HEK293T (cell line): Measurements from ENCODE around the gene ATP5ME.

Experiments used
- BHLHE40 ChIP-seq: fragments of 450-650 bp; IDR thresholded peaks from 2 replicates; pipeline ENCODE4 v1.6.1; 2016; ENCODE audit warnings: mild to moderate bottlenecking, moderate library complexity, borderline replicate concordance
- ELF4 ChIP-seq: fragments of 450-650 bp; IDR thresholded peaks from 2 replicates; pipeline ENCODE4 v1.6.1; 2017; ENCODE audit warnings: antibody characterized with exemption
- FOXA1 ChIP-seq: fragments of 450-650 bp; IDR thresholded peaks from 2 replicates; pipeline ENCODE4 v1.6.1; 2016; ENCODE audit warnings: mild to moderate bottlenecking
- FOXM1 ChIP-seq: fragments of 450-650 bp; IDR thresholded peaks from 2 replicates; pipeline ENCODE4 v1.6.1; 2017; ENCODE audit warnings: mild to moderate bottlenecking, borderline replicate concordance
- HDGF ChIP-seq: fragments of 450-650 bp; IDR thresholded peaks from 2 replicates; pipeline ENCODE4 v1.6.1; 2017; ENCODE audit warnings: antibody characterized with exemption, borderline replicate concordance
- LEF1 ChIP-seq: fragments of 450-650 bp; IDR thresholded peaks from 2 replicates; pipeline ENCODE4 v1.6.1; 2017; ENCODE audit warnings: mild to moderate bottlenecking, borderline replicate concordance
- SP1 ChIP-seq: fragments of 450-650 bp; IDR thresholded peaks from 2 replicates; pipeline ENCODE4 v1.6.1; 2017
- SUZ12 ChIP-seq: fragments of 450-650 bp; IDR thresholded peaks from 2 replicates; pipeline ENCODE4 v1.6.1; 2016; ENCODE audit warnings: mild to moderate bottlenecking
- TARDBP ChIP-seq: fragments of 450-650 bp; IDR thresholded peaks from 2 replicates; pipeline ENCODE4 v1.6.1; 2016
- ZNF384 ChIP-seq: fragments of 450-650 bp; IDR thresholded peaks from 2 replicates; pipeline ENCODE4 v1.6.1; 2016
- TF ChIP-seq, protein P1 (sequence below): fragments of 450-650 bp; IDR thresholded peaks from 2 replicates; pipeline ENCODE4 v1.6.1; 2016

DNA sequence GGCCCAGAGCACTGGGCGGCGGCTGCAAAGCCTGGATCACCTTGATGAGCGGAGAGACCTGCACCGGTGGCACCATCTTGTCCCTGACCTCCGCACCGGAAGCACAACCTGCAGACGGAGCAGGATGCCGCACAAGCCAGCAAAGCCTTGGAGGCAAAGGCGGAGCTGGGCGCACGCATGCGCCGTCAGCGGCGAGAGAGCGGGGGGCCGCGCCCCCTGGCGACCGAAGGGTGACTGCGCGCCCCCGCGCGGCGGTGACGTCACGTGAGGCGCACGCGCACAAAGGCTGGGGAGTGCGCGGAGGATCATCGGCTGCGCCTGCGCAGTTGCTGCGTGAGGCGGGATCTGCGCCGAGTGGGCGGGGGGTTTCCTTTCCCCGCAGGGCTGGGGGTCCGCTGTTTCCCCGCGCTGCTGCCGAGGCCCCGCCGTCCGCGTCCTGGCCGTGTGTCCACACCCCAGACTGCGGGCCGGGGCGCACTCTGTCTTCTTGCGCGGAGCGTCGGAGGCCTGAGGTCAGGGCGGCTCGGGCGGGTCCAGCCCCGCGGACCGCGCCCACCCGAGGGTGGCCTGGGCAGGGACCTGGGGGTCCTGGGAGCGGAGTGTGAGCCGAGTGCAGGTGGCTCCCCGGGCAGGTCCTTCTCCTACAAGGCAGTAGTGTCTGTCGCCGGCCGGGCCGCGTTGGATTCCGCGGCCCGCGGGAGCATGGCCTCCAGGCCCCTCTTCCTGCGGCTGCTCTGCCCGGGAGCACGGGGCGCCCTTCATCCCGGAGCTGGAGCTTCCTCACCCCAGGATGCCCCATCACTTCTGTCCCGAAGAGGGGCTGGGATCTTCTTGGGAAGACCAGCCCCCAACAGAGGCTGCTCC is at the start of gene ATP5ME, which contains the start of gene MYL5:
- TF ChIP-seq ELF4 (no peak), BHLHE40 (no peak), ZNF384 (no peak), FOXM1 (no peak), SP1 (no peak), HDGF (no peak), LEF1 (no peak), FOXA1 (no peak), SUZ12 (no peak), TARDBP (no peak)
- TF ChIP-seq, protein P1, sequence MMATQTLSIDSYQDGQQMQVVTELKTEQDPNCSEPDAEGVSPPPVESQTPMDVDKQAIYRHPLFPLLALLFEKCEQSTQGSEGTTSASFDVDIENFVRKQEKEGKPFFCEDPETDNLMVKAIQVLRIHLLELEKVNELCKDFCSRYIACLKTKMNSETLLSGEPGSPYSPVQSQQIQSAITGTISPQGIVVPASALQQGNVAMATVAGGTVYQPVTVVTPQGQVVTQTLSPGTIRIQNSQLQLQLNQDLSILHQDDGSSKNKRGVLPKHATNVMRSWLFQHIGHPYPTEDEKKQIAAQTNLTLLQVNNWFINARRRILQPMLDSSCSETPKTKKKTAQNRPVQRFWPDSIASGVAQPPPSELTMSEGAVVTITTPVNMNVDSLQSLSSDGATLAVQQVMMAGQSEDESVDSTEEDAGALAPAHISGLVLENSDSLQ = no peak
